ENCODE results near the gene DICER1.
A peak's percentile ranks its signal among the peaks of the same experiment; 100 is the strongest.

Gene DICER1

DNA sequence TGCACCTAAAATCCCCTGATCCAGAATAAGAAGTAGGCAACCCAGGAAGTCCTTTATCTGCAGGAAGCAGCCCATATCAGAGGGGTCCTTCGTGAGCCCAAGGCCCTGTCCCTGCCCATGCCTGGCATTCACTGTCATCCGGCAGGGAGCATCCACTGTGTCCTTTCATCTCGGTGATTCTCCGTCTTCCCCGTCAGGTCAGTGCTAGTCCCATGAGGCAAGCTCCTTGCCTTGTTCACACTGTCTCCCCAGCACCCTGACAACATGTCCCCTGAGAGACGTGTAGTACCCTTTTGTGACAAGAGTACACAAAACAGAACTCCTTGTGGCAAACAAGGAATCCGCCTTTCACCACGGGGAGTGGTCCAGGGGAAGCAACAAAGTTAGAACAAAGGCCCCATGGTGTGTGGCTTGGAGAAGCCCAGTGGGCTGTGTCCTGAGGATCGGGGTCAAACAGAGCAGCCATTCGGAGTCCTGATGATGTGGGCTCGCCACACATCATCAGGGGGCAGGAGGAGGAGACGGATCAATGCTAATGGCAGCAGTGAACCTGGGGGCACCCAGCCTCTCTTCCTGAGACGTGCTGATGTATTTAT, 112.1 kb downstream of the DICER1 start:
- no peaks in the 10 kb centered on the region for H3K36me3 ChIP-seq (ENCODE audit: control insufficient read depth in 4 of 4, insufficient read depth in 4 of 4, low read length in 3 of 4)
- ChIA-PET POLR2A (no interaction called here), CTCF (no interaction called here)
- H3K4me3 ChIP-seq (ENCODE audit: control insufficient read depth in 1 of 7, extremely low read depth in 1 of 7, insufficient read depth in 4 of 7, low read depth in 2 of 7, low read length in 6 of 7): no peak overlapping the region
- H3K27ac ChIP-seq (ENCODE audit: insufficient read depth in 1 of 2, low read depth in 1 of 2, low read length in 2 of 2, poor library complexity in 1 of 2, severe bottlenecking in 2 of 2): no peak overlapping the region
- peaks cover 0 to 27% (median 9%) of the 10 kb centered on the region in 5 experiments for H3K27me3 ChIP-seq (replicated peaks in 2 of 5; ENCODE audit: control insufficient read depth in 4 of 5, insufficient read depth in 5 of 5, low read length in 4 of 5)
- peak in 2 of 3 donors; percentile 5 to 8 for DNase-seq
- no peaks in the 10 kb centered on the region for H3K9me3 ChIP-seq (ENCODE audit: control extremely low read depth in 1 of 5, control insufficient read depth in 4 of 5, insufficient read depth in 2 of 5, low read depth in 1 of 5, low read length in 4 of 5)
- 78% methylated on average over 12 of the region's 13 CpGs for WGBS (ENCODE audit: insufficient coverage)
- H3K4me1 ChIP-seq (ENCODE audit: control extremely low read depth in 1 of 4, control insufficient read depth in 4 of 4, insufficient read depth in 4 of 4, low read length in 3 of 4): peaks cover 0 to 11% (median 4%) of the 10 kb centered on the region in 4 experiments

DNA sequence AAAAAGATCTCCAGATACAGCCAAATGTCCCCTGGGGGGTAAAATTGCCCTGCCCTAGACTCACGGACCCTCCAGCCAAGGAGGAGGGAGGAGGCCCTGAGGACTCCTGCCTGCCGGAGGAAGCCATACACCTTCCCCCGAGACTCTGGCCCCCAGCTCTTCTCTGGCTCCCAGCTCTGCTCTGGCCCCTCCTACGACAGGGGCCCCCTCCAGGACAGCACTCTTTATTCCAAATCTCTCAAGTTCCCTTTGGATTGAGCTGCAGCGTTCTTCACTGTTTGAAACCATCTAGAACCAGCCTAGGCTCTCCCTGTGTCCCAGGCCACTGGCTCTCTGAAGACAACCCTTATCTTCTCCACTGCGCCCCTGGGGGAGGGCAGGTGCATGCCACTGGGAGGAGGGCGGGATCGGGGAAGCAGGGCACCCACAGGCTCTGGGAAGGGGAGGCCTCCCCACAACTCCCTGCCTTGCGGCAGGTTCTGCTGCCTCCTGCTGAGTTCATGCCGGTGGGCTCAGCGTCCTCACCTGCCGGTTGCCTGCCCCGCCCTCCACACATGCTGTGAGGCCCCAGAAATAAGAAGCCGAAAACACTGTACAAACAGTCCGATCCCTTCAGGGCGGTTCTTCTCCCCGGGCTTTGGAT, 112.7 kb downstream of the DICER1 start:
- ChIA-PET CTCF (no interaction called here), POLR2A (no interaction called here)
- no peaks in the 10 kb centered on the region for H3K36me3 ChIP-seq (ENCODE audit: control insufficient read depth in 4 of 4, insufficient read depth in 4 of 4, low read length in 3 of 4)
- no peak overlapping the region for H3K27ac ChIP-seq (ENCODE audit: insufficient read depth in 1 of 2, low read depth in 1 of 2, low read length in 2 of 2, poor library complexity in 1 of 2, severe bottlenecking in 2 of 2)
- H3K9me3 ChIP-seq (ENCODE audit: control extremely low read depth in 1 of 5, control insufficient read depth in 4 of 5, insufficient read depth in 2 of 5, low read depth in 1 of 5, low read length in 4 of 5): no peaks in the 10 kb centered on the region
- 82% methylated on average over 15 of the region's 17 CpGs for WGBS (ENCODE audit: insufficient coverage)
- peaks cover 0 to 33% (median 9%) of the 10 kb centered on the region in 5 experiments for H3K27me3 ChIP-seq (replicated peaks in 2 of 5; ENCODE audit: control insufficient read depth in 4 of 5, insufficient read depth in 5 of 5, low read length in 4 of 5)
- DNase-seq: no peak
- no peak overlapping the region for H3K4me3 ChIP-seq (ENCODE audit: control insufficient read depth in 1 of 7, extremely low read depth in 1 of 7, insufficient read depth in 4 of 7, low read depth in 2 of 7, low read length in 6 of 7)
- H3K4me1 ChIP-seq (ENCODE audit: control extremely low read depth in 1 of 4, control insufficient read depth in 4 of 4, insufficient read depth in 4 of 4, low read length in 3 of 4): peaks cover 0 to 11% (median 4%) of the 10 kb centered on the region in 4 experiments

DNA sequence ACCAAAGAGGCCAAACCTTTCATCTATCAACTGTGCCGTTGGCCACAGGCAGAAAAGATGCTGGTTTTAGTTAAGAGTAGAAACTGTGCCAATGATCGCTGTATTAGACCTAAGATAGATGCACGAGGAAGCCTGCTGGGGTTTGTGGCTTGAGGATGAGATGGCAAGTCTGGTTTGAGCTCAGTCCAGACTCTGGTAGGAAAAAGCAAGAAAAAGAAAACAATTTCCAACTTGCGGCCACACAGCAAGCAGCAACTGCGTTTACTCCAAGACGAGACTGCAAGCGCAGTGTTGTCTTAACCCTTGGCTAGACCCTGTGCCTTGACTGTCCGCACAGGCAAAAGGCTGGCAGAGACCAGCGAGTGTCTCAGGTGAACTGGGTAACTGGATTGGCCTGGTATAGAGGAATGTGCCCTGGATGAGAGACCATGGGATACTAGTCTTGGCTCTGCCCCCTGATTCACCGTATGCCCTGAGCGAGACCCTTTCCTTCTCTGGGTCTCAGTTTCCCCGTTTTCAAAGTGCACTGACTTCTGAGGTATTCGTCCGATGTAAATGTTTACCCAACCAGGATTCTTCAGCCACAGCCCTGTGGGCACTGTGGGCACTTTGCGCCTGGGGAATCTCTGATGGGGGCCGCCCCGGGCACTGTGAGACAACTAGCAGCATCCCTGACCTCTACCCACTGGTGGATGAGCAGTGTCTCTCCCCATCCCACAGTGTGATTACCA, 113.4 kb downstream of the DICER1 start:
- Histone ChIP-seq H3K27me3 (replicated peaks in 2 of 5; ENCODE audit: control insufficient read depth in 4 of 5, insufficient read depth in 5 of 5, low read length in 4 of 5) (peaks cover 0 to 40% (median 9%) of the 10 kb centered on the region in 5 experiments), H3K36me3 (ENCODE audit: control insufficient read depth in 4 of 4, insufficient read depth in 4 of 4, low read length in 3 of 4) (no peaks in the 10 kb centered on the region), H3K9me3 (ENCODE audit: control extremely low read depth in 1 of 5, control insufficient read depth in 4 of 5, insufficient read depth in 2 of 5, low read depth in 1 of 5, low read length in 4 of 5) (no peaks in the 10 kb centered on the region), H3K4me1 (ENCODE audit: control extremely low read depth in 1 of 4, control insufficient read depth in 4 of 4, insufficient read depth in 4 of 4, low read length in 3 of 4) (peaks cover 0 to 11% (median 4%) of the 10 kb centered on the region in 4 experiments), H3K4me3 (ENCODE audit: control insufficient read depth in 1 of 7, extremely low read depth in 1 of 7, insufficient read depth in 4 of 7, low read depth in 2 of 7, low read length in 6 of 7) (peak overlapping the region in 1 of 7 experiments; percentile 12), H3K27ac (ENCODE audit: insufficient read depth in 1 of 2, low read depth in 1 of 2, low read length in 2 of 2, poor library complexity in 1 of 2, severe bottlenecking in 2 of 2) (no peak overlapping the region)
- ChIA-PET CTCF (no interaction called here), POLR2A (no interaction called here)
- WGBS (ENCODE audit: insufficient coverage): 49% methylated on average over 17 of the region's 17 CpGs
- DNase-seq: peak; percentile 56 to 88 (median 87)

DNA sequence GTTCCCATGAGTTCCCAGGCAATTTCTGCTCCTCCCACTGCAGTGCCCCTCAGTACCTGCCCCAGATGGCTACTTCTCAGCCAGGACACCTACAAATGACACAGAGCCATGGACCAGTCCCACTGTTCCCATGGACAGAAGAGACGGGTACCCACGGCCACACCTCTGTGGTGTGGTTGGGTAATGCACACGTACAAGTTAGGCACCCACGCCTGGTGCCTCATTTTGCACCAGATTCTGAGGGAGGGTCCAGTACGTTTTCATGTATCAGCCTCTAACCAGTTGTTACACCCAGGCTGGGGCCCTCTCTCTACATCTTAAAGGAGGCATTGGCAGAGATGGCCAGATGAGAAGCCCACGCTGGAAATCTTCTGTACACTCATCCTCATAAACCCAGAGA, 114.0 kb downstream of the DICER1 start:
- H3K27ac ChIP-seq (ENCODE audit: insufficient read depth in 1 of 2, low read depth in 1 of 2, low read length in 2 of 2, poor library complexity in 1 of 2, severe bottlenecking in 2 of 2): no peak overlapping the region
- peaks cover 0 to 37% (median 9%) of the 10 kb centered on the region in 5 experiments for H3K27me3 ChIP-seq (replicated peaks in 2 of 5; ENCODE audit: control insufficient read depth in 4 of 5, insufficient read depth in 5 of 5, low read length in 4 of 5)
- no peak for DNase-seq
- 86% methylated on average over 3 of the region's 6 CpGs for WGBS (ENCODE audit: insufficient coverage)
- H3K4me1 ChIP-seq (ENCODE audit: control extremely low read depth in 1 of 4, control insufficient read depth in 4 of 4, insufficient read depth in 4 of 4, low read length in 3 of 4): peaks cover 0 to 11% (median 4%) of the 10 kb centered on the region in 4 experiments
- POLR2A ChIA-PET: no interaction called here
- CTCF ChIA-PET: no interaction called here
- no peak overlapping the region for H3K4me3 ChIP-seq (ENCODE audit: control insufficient read depth in 1 of 7, extremely low read depth in 1 of 7, insufficient read depth in 4 of 7, low read depth in 2 of 7, low read length in 6 of 7)
- no peaks in the 10 kb centered on the region for H3K36me3 ChIP-seq (ENCODE audit: control insufficient read depth in 4 of 4, insufficient read depth in 4 of 4, low read length in 3 of 4)
- no peaks in the 10 kb centered on the region for H3K9me3 ChIP-seq (ENCODE audit: control extremely low read depth in 1 of 5, control insufficient read depth in 4 of 5, insufficient read depth in 2 of 5, low read depth in 1 of 5, low read length in 4 of 5)

DNA sequence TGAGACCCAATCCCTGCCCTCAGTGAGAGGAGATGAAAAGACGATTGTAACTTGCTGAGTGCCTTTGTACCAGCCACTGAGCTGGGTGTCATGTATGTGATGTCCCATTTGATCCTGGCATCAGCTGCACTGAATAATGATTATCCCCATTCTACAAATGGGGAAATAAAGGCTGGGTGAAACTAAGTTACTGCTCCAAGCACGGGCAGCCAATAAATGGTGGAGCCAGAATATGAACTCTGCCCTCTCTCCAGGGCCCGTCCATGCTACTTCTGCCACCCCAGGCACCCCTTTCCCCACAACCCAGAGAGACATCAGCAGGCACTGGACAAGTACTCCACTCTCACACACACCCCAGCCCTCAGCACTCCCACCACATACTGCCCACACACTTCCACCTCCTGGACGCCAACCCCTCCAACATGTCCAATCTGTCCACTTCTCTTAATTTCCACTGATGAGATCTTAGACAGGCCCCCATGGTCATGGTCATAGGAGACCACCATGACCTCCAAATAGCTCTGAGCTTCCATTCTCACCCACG, 115.8 kb downstream of the DICER1 start:
- POLR2A ChIA-PET: no interaction called here
- CTCF ChIA-PET: no interaction called here
- Histone ChIP-seq H3K4me3 (ENCODE audit: control insufficient read depth in 1 of 7, extremely low read depth in 1 of 7, insufficient read depth in 4 of 7, low read depth in 2 of 7, low read length in 6 of 7) (no peak overlapping the region), H3K4me1 (ENCODE audit: control extremely low read depth in 1 of 4, control insufficient read depth in 4 of 4, insufficient read depth in 4 of 4, low read length in 3 of 4) (peaks cover 0 to 11% (median 4%) of the 10 kb centered on the region in 4 experiments), H3K9me3 (ENCODE audit: control extremely low read depth in 1 of 5, control insufficient read depth in 4 of 5, insufficient read depth in 2 of 5, low read depth in 1 of 5, low read length in 4 of 5) (no peaks in the 10 kb centered on the region), H3K36me3 (ENCODE audit: control insufficient read depth in 4 of 4, insufficient read depth in 4 of 4, low read length in 3 of 4) (no peaks in the 10 kb centered on the region), H3K27me3 (replicated peaks in 2 of 5; ENCODE audit: control insufficient read depth in 4 of 5, insufficient read depth in 5 of 5, low read length in 4 of 5) (peaks cover 0 to 37% (median 9%) of the 10 kb centered on the region in 5 experiments), H3K27ac (ENCODE audit: insufficient read depth in 1 of 2, low read depth in 1 of 2, low read length in 2 of 2, poor library complexity in 1 of 2, severe bottlenecking in 2 of 2) (no peak overlapping the region)
- no peak for DNase-seq
- WGBS (ENCODE audit: insufficient coverage): 98% methylated on average over 5 of the region's 5 CpGs

DNA sequence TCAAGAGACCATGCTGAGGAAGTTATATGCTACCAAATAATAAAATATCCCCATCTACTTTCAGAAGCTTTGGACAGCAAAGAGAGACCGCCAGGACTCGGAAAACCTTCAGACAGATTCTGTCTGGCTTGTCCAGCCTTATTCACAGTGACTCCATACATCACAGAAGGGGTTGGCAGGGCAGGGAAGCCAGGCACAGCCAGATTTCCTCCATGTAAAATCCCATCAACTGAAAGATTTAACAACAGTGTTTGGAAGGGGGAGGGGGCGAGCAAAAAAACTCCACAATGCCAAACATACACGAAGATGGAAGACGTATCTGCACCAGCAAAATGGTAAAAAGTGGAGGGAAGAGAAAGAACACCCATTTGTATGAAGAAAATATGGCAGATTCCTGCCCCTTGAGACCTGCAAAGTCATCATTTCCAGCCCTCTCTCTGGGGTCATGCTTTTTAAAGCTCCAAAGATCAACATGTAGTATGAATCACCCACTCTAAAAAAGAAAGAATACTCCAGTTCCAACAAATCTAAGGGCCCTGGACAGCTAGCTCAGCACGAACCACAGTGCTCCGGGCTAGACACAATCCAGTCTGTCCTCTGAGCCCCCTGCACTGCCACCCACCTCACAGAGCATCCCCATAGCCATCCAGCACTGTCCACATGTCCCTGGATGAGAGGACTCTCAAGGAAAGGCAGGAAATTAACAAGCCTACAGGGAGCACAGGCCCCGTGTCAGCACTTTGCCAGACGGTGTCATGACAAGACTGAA, 116.4 kb downstream of the DICER1 start:
- peaks cover 0 to 37% (median 9%) of the 10 kb centered on the region in 5 experiments for H3K27me3 ChIP-seq (replicated peaks in 2 of 5; ENCODE audit: control insufficient read depth in 4 of 5, insufficient read depth in 5 of 5, low read length in 4 of 5)
- CTCF ChIA-PET: no interaction called here
- H3K4me3 ChIP-seq (ENCODE audit: control insufficient read depth in 1 of 7, extremely low read depth in 1 of 7, insufficient read depth in 4 of 7, low read depth in 2 of 7, low read length in 6 of 7): no peak overlapping the region
- H3K36me3 ChIP-seq (ENCODE audit: control insufficient read depth in 4 of 4, insufficient read depth in 4 of 4, low read length in 3 of 4): no peaks in the 10 kb centered on the region
- DNase-seq: no peak
- POLR2A ChIA-PET: no interaction called here
- H3K27ac ChIP-seq (ENCODE audit: insufficient read depth in 1 of 2, low read depth in 1 of 2, low read length in 2 of 2, poor library complexity in 1 of 2, severe bottlenecking in 2 of 2): no peak overlapping the region
- no peaks in the 10 kb centered on the region for H3K9me3 ChIP-seq (ENCODE audit: control extremely low read depth in 1 of 5, control insufficient read depth in 4 of 5, insufficient read depth in 2 of 5, low read depth in 1 of 5, low read length in 4 of 5)
- 92% methylated on average over 6 of the region's 9 CpGs for WGBS (ENCODE audit: insufficient coverage)
- peaks cover 0 to 11% (median 4%) of the 10 kb centered on the region in 4 experiments for H3K4me1 ChIP-seq (ENCODE audit: control extremely low read depth in 1 of 4, control insufficient read depth in 4 of 4, insufficient read depth in 4 of 4, low read length in 3 of 4)
